Activated CD4-positive, alpha-beta memory T cell treated with anti-CD3 and anti-CD28 coated beads for 36 hours (primary cell): ENCODE measurements around the gene GPSM3. TPM values are rescaled to one million over a fixed set of nuclear protein-coding genes. Genes with fewer than 3 reads are reported as not detected.

Experiments used
- CTCF ChIA-PET: fragments of 350-600 bp; sonication (Branson Sonifier 250); formaldehyde crosslinking; loops from one replicate; lab custom pipeline; 2021; ENCODE audit warnings: antibody characterized with exemption, inconsistent platforms; lab: Charles Lee
- POLR2A ChIA-PET: fragments of 350-600 bp; sonication (Branson Sonifier 250); formaldehyde crosslinking; loops from one replicate; lab custom pipeline; 2021; ENCODE audit warnings: antibody characterized with exemption; lab: Charles Lee
- DNase-seq: peaks from one replicate; pipeline ENCODE4 v3.0.0-alpha.2; 2020
- H3K27ac Mint-ChIP-seq: one replicate; pipeline ENCODE4 v1.8.0; 2021; ENCODE audit warnings: mixed read lengths
- H3K27me3 Mint-ChIP-seq: one replicate; pipeline ENCODE4 v1.8.0; 2021; ENCODE audit warnings: mixed read lengths
- H3K36me3 Mint-ChIP-seq: one replicate; pipeline ENCODE4 v1.8.0; 2021; ENCODE audit warnings: mixed read lengths
- H3K4me1 Mint-ChIP-seq: one replicate; pipeline ENCODE4 v1.8.0; 2021; ENCODE audit warnings: low read depth, mixed read lengths
- H3K4me3 Mint-ChIP-seq: one replicate; pipeline ENCODE4 v1.8.0; 2021; ENCODE audit warnings: mild to moderate bottlenecking, mixed read lengths
- H3K9me3 Mint-ChIP-seq: one replicate; pipeline ENCODE4 v1.8.0; 2021; ENCODE audit warnings: mixed read lengths
- intact Hi-C: fragments of 100-400 bp; cut with micrococcal nuclease; formaldehyde crosslinking; loops from one replicate; pipeline ENCODE4 v1.15.1; 2023
- total RNA-seq, 2 experiments: library from RNA; stranded (reverse); gene quantifications; one replicate each; pipeline ENCODE4 v1.2.3, GENCODE V29; 2021

GPSM3 gene
- total RNA-seq, 2 experiments from 2014 or later: 117 to 118 TPM

GRCh38 chr6:32184084-32184640, 8.3 kb downstream of the GPSM3 start, which contains the start of gene AGER:
Gene AGER, minus strand, starts transcription at chr6:32184253. Its CDS starts 31 bp downstream, at chr6:32184222.
- CTCF ChIA-PET: no interaction called here

GRCh38 chr6:32183483-32184083, 8.9 kb downstream of the GPSM3 start:
- intact Hi-C loops: no loop called here
- H3K9me3 Mint-ChIP-seq: no peaks in the 10 kb centered on the region
- H3K36me3 Mint-ChIP-seq: peaks cover 53% of the 10 kb centered on the region
- CTCF ChIA-PET: no interaction called here
- H3K4me3 Mint-ChIP-seq: no peak overlapping the region
- POLR2A ChIA-PET: no interaction called here
- H3K27ac Mint-ChIP-seq: peak overlapping the region; percentile 42
- no peaks in the 10 kb centered on the region for H3K27me3 Mint-ChIP-seq
- DNase-seq: no peak
- H3K4me1 Mint-ChIP-seq: peaks cover 75% of the 10 kb centered on the region

More at GRCh38 chr6:32184084-32184640, 8.3 kb downstream of the GPSM3 start, which contains the start of gene AGER:
- H3K27me3 Mint-ChIP-seq: no peaks in the 10 kb centered on the region
- POLR2A ChIA-PET: no interaction called here
- no peak for DNase-seq
- H3K36me3 Mint-ChIP-seq: peaks cover 56% of the 10 kb centered on the region
- H3K4me3 Mint-ChIP-seq: no peak within 1 kb of the TSS
- no peaks in the 10 kb centered on the region for H3K9me3 Mint-ChIP-seq
- intact Hi-C loops: no loop called here
- H3K27ac Mint-ChIP-seq: peak within 1 kb of the TSS; percentile 67
- H3K4me1 Mint-ChIP-seq: peaks cover 75% of the 10 kb centered on the region

DNA sequence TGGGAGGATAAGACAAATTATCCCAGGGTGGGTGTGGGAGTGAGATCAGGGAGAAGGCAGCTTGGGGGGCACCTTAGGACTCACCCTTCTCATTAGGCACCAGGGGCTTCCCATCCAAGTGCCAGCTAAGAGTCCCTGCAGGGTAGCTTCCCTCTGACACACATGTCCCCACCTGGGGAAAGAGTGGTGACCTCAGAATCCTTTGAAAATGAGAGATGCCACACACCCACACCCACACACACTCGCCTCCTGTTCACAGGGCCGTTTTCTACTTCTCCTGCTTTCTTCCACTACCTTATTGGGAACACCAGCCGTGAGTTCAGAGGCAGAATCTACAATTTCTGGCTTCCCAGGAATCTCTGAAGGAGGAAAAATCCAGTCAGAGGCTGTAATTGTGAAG, 9.4 kb downstream of the GPSM3 start:
- CTCF ChIA-PET: interaction anchor here (1.2 kb wide), 1 partner anchor 54 kb away, joined by 3 read pairs; no protein-coding TSS in a partner anchor
- intact Hi-C loops: no loop called here
- no peak for DNase-seq
- peaks cover 50% of the 10 kb centered on the region for H3K36me3 Mint-ChIP-seq
- H3K27ac Mint-ChIP-seq: peak overlapping the region; percentile 67
- H3K9me3 Mint-ChIP-seq: no peaks in the 10 kb centered on the region
- no peak overlapping the region for H3K4me3 Mint-ChIP-seq
- no peaks in the 10 kb centered on the region for H3K27me3 Mint-ChIP-seq
- peaks cover 70% of the 10 kb centered on the region for H3K4me1 Mint-ChIP-seq
- POLR2A ChIA-PET: no interaction called here

- ChIA-PET CTCF (interaction anchor here (1.2 kb wide), 1 partner anchor 54 kb away, joined by 3 read pairs; no protein-coding TSS in a partner anchor), POLR2A (no interaction called here)
- peak overlapping the region; percentile 67 for H3K27ac Mint-ChIP-seq
- H3K9me3 Mint-ChIP-seq: no peaks in the 10 kb centered on the region
- intact Hi-C loops: no loop called here
- no peak overlapping the region for H3K4me3 Mint-ChIP-seq
- H3K4me1 Mint-ChIP-seq: peaks cover 66% of the 10 kb centered on the region
- H3K27me3 Mint-ChIP-seq: no peaks in the 10 kb centered on the region
- H3K36me3 Mint-ChIP-seq: peaks cover 48% of the 10 kb centered on the region
- no peak for DNase-seq
Observed at GRCh38 chr6:32182555-32182981, 9.9 kb downstream of the GPSM3 start.

- DNase-seq: no peak
- POLR2A ChIA-PET: no interaction called here
- intact Hi-C loops: no loop called here
- H3K4me1 Mint-ChIP-seq: peaks cover 62% of the 10 kb centered on the region
- no peak overlapping the region for H3K4me3 Mint-ChIP-seq
- CTCF ChIA-PET: interaction anchor here (1.2 kb wide), 1 partner anchor 53 kb away, joined by 3 read pairs; no protein-coding TSS in a partner anchor
- H3K27ac Mint-ChIP-seq: peak overlapping the region; percentile 67
- no peaks in the 10 kb centered on the region for H3K9me3 Mint-ChIP-seq
- peaks cover 42% of the 10 kb centered on the region for H3K36me3 Mint-ChIP-seq
- H3K27me3 Mint-ChIP-seq: no peaks in the 10 kb centered on the region
Observed at GRCh38 chr6:32181915-32182529, 10.4 kb downstream of the GPSM3 start.

- peaks cover 34% of the 10 kb centered on the region for H3K36me3 Mint-ChIP-seq
- CTCF ChIA-PET: no interaction called here
- no peak for DNase-seq
- POLR2A ChIA-PET: no interaction called here
- peaks cover 62% of the 10 kb centered on the region for H3K4me1 Mint-ChIP-seq
- no peaks in the 10 kb centered on the region for H3K9me3 Mint-ChIP-seq
- H3K27ac Mint-ChIP-seq: peak overlapping the region; percentile 15
- intact Hi-C loops: no loop called here
- H3K4me3 Mint-ChIP-seq: no peak overlapping the region
- H3K27me3 Mint-ChIP-seq: no peaks in the 10 kb centered on the region
Observed at GRCh38 chr6:32181148-32181702, 11.2 kb downstream of the GPSM3 start.

DNA sequence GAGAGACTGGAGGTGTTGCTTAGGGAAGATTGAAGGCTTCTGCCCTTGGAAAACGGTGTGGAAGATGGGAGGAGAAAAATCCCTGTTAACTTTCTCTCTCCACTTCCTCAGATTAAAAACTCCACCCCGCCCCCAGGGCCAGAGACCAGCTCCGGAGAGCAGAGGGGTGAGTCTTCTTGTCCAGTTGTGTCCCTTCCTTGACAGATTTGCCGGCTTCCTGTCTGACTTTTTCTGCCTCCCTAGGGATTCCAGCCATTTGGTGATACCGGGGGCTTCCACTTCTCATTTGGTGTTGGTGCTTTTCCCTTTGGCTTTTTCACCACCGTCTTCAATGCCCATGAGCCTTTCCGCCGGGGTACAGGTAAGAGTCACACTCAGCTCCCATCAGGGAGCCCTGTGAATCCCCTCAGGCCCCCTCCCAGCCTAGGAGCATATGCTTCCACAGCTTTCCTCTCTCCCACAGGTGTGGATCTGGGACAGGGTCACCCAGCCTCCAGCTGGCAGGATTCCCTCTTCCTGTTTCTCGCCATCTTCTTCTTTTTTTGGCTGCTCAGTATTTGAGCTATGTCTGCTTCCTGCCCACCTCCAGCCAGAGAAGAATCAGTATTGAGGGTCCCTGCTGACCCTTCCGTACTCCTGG, 12.6 kb downstream of the GPSM3 start:
- ChIA-PET CTCF (interaction anchor here (1.3 to 1.4 kb wide), 3 partner anchors 11 to 15 kb away, joined by 6 to 11 read pairs (median 7); partner anchors contain the start of genes GPSM3 and PBX2), POLR2A (interaction anchor here (1.8 to 4.9 kb wide), 3 partner anchors 9 to 52 kb away, joined by 9 to 57 read pairs (median 9); partner anchors contain the start of genes ATF6B, GPSM3 and PBX2)
- H3K4me1 Mint-ChIP-seq: peaks cover 58% of the 10 kb centered on the region
- peak overlapping the region; percentile 85 for H3K4me3 Mint-ChIP-seq
- intact Hi-C loops: loop anchor here (5.0 to 10.0 kb wide), 2 partner anchors 205 to 792 kb away; partner anchors contain the start of gene DXO
- peaks cover 27% of the 10 kb centered on the region for H3K36me3 Mint-ChIP-seq
- no peaks in the 10 kb centered on the region for H3K9me3 Mint-ChIP-seq
- DNase-seq: no peak
- peak overlapping the region; percentile 96 for H3K27ac Mint-ChIP-seq
- H3K27me3 Mint-ChIP-seq: no peaks in the 10 kb centered on the region

GRCh38 chr6:32178547-32179440, 13.6 kb downstream of the GPSM3 start:
- peaks cover 62% of the 10 kb centered on the region for H3K4me1 Mint-ChIP-seq
- POLR2A ChIA-PET: interaction anchor here (0.6 to 4.9 kb wide), 4 partner anchors 10 to 540 kb away, joined by 3 to 57 read pairs (median 9); partner anchors contain the start of genes ATF6B, GPSM3 and PBX2
- H3K4me3 Mint-ChIP-seq: peak overlapping the region; percentile 85

GRCh38 chr6:32177788-32178546, 14.5 kb downstream of the GPSM3 start, which contains the start of gene RNF5:
Gene RNF5, plus strand, starts transcription at chr6:32178405. Its CDS starts 107 bp downstream, at chr6:32178512.
- Mint-ChIP-seq H3K36me3 (peaks cover 25% of the 10 kb centered on the region), H3K27ac (peak within 1 kb of the TSS; percentile 96), H3K9me3 (no peaks in the 10 kb centered on the region)

More at GRCh38 chr6:32178547-32179440, 13.6 kb downstream of the GPSM3 start:
- Mint-ChIP-seq H3K36me3 (peaks cover 27% of the 10 kb centered on the region), H3K27ac (peak overlapping the region; percentile 96), H3K27me3 (no peaks in the 10 kb centered on the region), H3K9me3 (no peaks in the 10 kb centered on the region)
- CTCF ChIA-PET: interaction anchor here (0.6 to 1.4 kb wide), 6 partner anchors 12 to 789 kb away, joined by 3 to 11 read pairs (median 6); partner anchors contain the start of genes GPSM3 and PBX2
- no peak for DNase-seq
- intact Hi-C loops: loop anchor here (1.0 to 10.0 kb wide), 6 partner anchors 12 to 794 kb away; partner anchors contain the start of genes ATF6B, DXO, PBX2 and PPT2

More at GRCh38 chr6:32177788-32178546, 14.5 kb downstream of the GPSM3 start, which contains the start of gene RNF5:
- ChIA-PET POLR2A (interaction anchor here (0.6 to 4.9 kb wide), 5 partner anchors 11 to 667 kb away, joined by 3 to 57 read pairs (median 4); partner anchors contain the start of genes ATF6B, GPSM3 and PBX2), CTCF (interaction anchor here (1.4 kb wide), 1 partner anchor 17 kb away, joined by 7 read pairs; no protein-coding TSS in a partner anchor)
- Mint-ChIP-seq H3K27me3 (no peaks in the 10 kb centered on the region), H3K4me1 (peaks cover 65% of the 10 kb centered on the region), H3K4me3 (peak within 1 kb of the TSS; percentile 85)
- intact Hi-C loops: loop anchor here (1.0 to 10.0 kb wide), 6 partner anchors 12 to 794 kb away; partner anchors contain the start of genes ATF6B, DXO, PBX2 and PPT2
- DNase-seq: peak; percentile 96
